HepG2 (cell line): ENCODE data around the gene PRDX2. TPM values are rescaled to one million over a fixed set of nuclear protein-coding genes. Genes with fewer than 3 reads are reported as not detected.

Experiments
- FOXC1 ChIP-seq: sonication (generic); formaldehyde crosslinking; IDR thresholded peaks from 2 replicates; pipeline ENCODE4 v1.8.0; 2022; ENCODE audit warnings: mild to moderate bottlenecking, missing genetic modification reagents, borderline replicate concordance
- FOXP4 ChIP-seq: sonication (generic); formaldehyde crosslinking; IDR thresholded peaks from 2 replicates; pipeline ENCODE4 v1.4.0; 2020; ENCODE audit warnings: missing genetic modification reagents
- GTF2F1 ChIP-seq: fragments of 150-350 bp; IDR thresholded peaks from 2 replicates; pipeline ENCODE4 v1.6.1; 2014; ENCODE audit warnings: low read length
- HIVEP1 ChIP-seq: sonication (generic); formaldehyde crosslinking; IDR thresholded peaks from 2 replicates; pipeline ENCODE4 v1.4.0; 2020; ENCODE audit warnings: mild to moderate bottlenecking, missing genetic modification reagents
- HOXD1 ChIP-seq: sonication (generic); formaldehyde crosslinking; IDR thresholded peaks from 2 replicates; pipeline ENCODE4 v1.5.0; 2020; ENCODE audit warnings: missing genetic modification reagents
- KAT7 ChIP-seq: IDR thresholded peaks from 2 replicates; pipeline ENCODE4 v1.6.1; 2018; ENCODE audit warnings: borderline replicate concordance, missing compliant biosample characterization
- KAT8 ChIP-seq: IDR thresholded peaks from 2 replicates; pipeline ENCODE4 v1.6.1; 2016; ENCODE audit warnings: missing genetic modification reagents, missing compliant biosample characterization
- MED8 ChIP-seq: sonication (generic); formaldehyde crosslinking; IDR thresholded peaks from 2 replicates; pipeline ENCODE4 v1.8.1; 2023; ENCODE audit warnings: mild to moderate bottlenecking, missing genetic modification reagents; ENCODE audit not compliant: insufficient replicate concordance
- MIXL1 ChIP-seq: IDR thresholded peaks from 2 replicates; pipeline ENCODE4 v1.6.1; 2016
- PAF1 ChIP-seq: IDR thresholded peaks from 2 replicates; pipeline ENCODE4 v1.6.1; 2016; ENCODE audit warnings: missing genetic modification reagents, missing compliant biosample characterization
- PLSCR1 ChIP-seq: sonication (generic); formaldehyde crosslinking; IDR thresholded peaks from 2 replicates; pipeline ENCODE4 v1.5.0; 2020; ENCODE audit warnings: missing genetic modification reagents, mild to moderate bottlenecking, borderline replicate concordance
- RELA ChIP-seq: sonication (generic); formaldehyde crosslinking; IDR thresholded peaks from 2 replicates; pipeline ENCODE4 v1.4.0; 2020; ENCODE audit warnings: missing genetic modification reagents
- SCMH1 ChIP-seq: sonication (generic); formaldehyde crosslinking; IDR thresholded peaks from 2 replicates; pipeline ENCODE4 v1.9.0; 2021; ENCODE audit warnings: missing genetic modification reagents, mild to moderate bottlenecking, borderline replicate concordance
- ZBTB26 ChIP-seq: IDR thresholded peaks from 2 replicates; pipeline ENCODE4 v1.6.1; 2016; ENCODE audit warnings: missing compliant biosample characterization, missing genetic modification reagents, borderline replicate concordance
- ZBTB7B ChIP-seq: sonication (generic); formaldehyde crosslinking; IDR thresholded peaks from 2 replicates; pipeline ENCODE4 v1.4.0; 2020; ENCODE audit warnings: missing genetic modification reagents
- ZFP82 ChIP-seq: sonication (generic); formaldehyde crosslinking; IDR thresholded peaks from 2 replicates; pipeline ENCODE4 v1.5.1; 2020; ENCODE audit warnings: mild to moderate bottlenecking, missing genetic modification reagents, borderline replicate concordance
- ZNF337 ChIP-seq: sonication (generic); formaldehyde crosslinking; IDR thresholded peaks from 2 replicates; pipeline ENCODE4 v1.5.1; 2020; ENCODE audit warnings: missing genetic modification reagents, low read depth, mild to moderate bottlenecking, borderline replicate concordance
- ZNF484 ChIP-seq: sonication (generic); formaldehyde crosslinking; IDR thresholded peaks from 2 replicates; pipeline ENCODE4 v1.5.1; 2020; ENCODE audit warnings: mild to moderate bottlenecking, low read depth, missing genetic modification reagents, borderline replicate concordance
- ZNF607 ChIP-seq: sonication (generic); formaldehyde crosslinking; IDR thresholded peaks from 2 replicates; pipeline ENCODE4 v1.5.1; 2020; ENCODE audit warnings: missing genetic modification reagents, mild to moderate bottlenecking, borderline replicate concordance
- ZNF782 ChIP-seq: sonication (generic); formaldehyde crosslinking; IDR thresholded peaks from 2 replicates; pipeline ENCODE4 v1.4.0; 2020; ENCODE audit warnings: missing genetic modification reagents, mild to moderate bottlenecking, borderline replicate concordance
- ZNF800 ChIP-seq: sonication (generic); formaldehyde crosslinking; IDR thresholded peaks from 2 replicates; pipeline ENCODE4 v1.4.0; 2020; ENCODE audit warnings: missing genetic modification reagents
- polyA plus RNA-seq, 8 experiments: library from polyadenylated mRNA; depleted of rRNA in 3 of 8; stranded (reverse) in 7 of 8; unstranded in 1 of 8; fragments of >200 nt; fragmentation: Illumina TruSeq in 4 of 8; extraction: Trizol in 4 of 8; gene quantifications; 2 replicates each; pipeline versions ENCODE4 v1.2.1 to v1.2.3, GENCODE V29; 2011 to 2016; ENCODE audit warnings: low read depth in 4 of 8, missing spikeins in 1 of 8, mixed read lengths in 1 of 8; ENCODE audit not compliant: insufficient read depth in 1 of 8
- total RNA-seq, 5 experiments: library from RNA; depleted of rRNA; stranded (reverse); fragments of >200 nt; fragmentation: Illumina TruSeq; extraction: Trizol; gene quantifications; 2 replicates each; pipeline ENCODE4 v1.2.3, GENCODE V29; 2016; ENCODE audit warnings: low read depth in 1 of 5
- TF ChIP-seq, protein P1 (sequence below): sonication (generic); formaldehyde crosslinking; IDR thresholded peaks from 2 replicates; pipeline ENCODE4 v1.4.0; 2020; ENCODE audit warnings: missing genetic modification reagents, mild to moderate bottlenecking, borderline replicate concordance

Gene PRDX2
- total and polyA plus RNA-seq, 2 of the 13 experiments (the other 11 are each of a cell fraction or from before 2014, with no cell fraction given), result 218 to 381 TPM

- peak; percentile 30; the same call in 1 of the 2 replicates for TF ChIP-seq FOXP4 (CRISPR knock-in tag)
- TF ChIP-seq RELA (CRISPR knock-in tag), result 0 out of 2 replicates have a peak, but pooled peaks have one; percentile 47
- no peak; the same call in 1 of the 2 replicates for TF ChIP-seq ZBTB7B
- peak; percentile 45; the same call in 1 of the 2 replicates for TF ChIP-seq FOXC1 (CRISPR knock-in tag)
- peak; percentile 98 for TF ChIP-seq ZNF800 (CRISPR knock-in tag)
- TF ChIP-seq ZNF484 (CRISPR knock-in tag), result 0 out of 2 replicates have a peak, but pooled peaks have one; percentile 45
- no peak for TF ChIP-seq PAF1 (CRISPR knock-in tag)
- TF ChIP-seq KAT7, result no peak
- no peak for TF ChIP-seq PLSCR1 (CRISPR knock-in tag)
- peak; percentile 54 for TF ChIP-seq MED8 (CRISPR knock-in tag)
- 0 out of 2 replicates have a peak, but pooled peaks have one; percentile 13 for TF ChIP-seq MIXL1 (CRISPR knock-in tag)
- TF ChIP-seq GTF2F1, result no peak
- TF ChIP-seq HIVEP1 (CRISPR knock-in tag), result peak; percentile 94
- TF ChIP-seq, protein P1, sequence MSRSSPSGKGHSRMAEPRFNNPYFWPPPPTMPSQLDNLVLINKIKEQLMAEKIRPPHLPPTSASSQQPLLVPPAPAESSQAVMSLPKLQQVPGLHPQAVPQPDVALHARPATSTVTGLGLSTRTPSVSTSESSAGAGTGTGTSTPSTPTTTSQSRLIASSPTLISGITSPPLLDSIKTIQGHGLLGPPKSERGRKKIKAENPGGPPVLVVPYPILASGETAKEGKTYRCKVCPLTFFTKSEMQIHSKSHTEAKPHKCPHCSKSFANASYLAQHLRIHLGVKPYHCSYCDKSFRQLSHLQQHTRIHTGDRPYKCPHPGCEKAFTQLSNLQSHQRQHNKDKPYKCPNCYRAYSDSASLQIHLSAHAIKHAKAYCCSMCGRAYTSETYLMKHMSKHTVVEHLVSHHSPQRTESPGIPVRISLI, result no peak
- TF ChIP-seq ZNF607, result 0 out of 2 replicates have a peak, but pooled peaks have one; percentile 19
- TF ChIP-seq ZNF337 (CRISPR knock-in tag), result no peak
- no peak for TF ChIP-seq SCMH1 (CRISPR knock-in tag)
- TF ChIP-seq HOXD1 (CRISPR knock-in tag), result no peak
- peak; percentile 64 for TF ChIP-seq KAT8 (CRISPR knock-in tag)
- TF ChIP-seq ZFP82 (CRISPR knock-in tag), result 0 out of 2 replicates have a peak, but pooled peaks have one; percentile 16
- TF ChIP-seq ZNF782 (CRISPR knock-in tag), result peak; percentile 61; the same call in 1 of the 2 replicates
- peak; percentile 46; the same call in 1 of the 2 replicates for TF ChIP-seq ZBTB26 (CRISPR knock-in tag)
Observed at GRCh38 chr19:12792051-12792852, 9.3 kb downstream of the PRDX2 start (continued).
